ENCODE data around the gene GPATCH8. TPM values are rescaled to one million over a fixed set of nuclear protein-coding genes. Genes with fewer than 3 reads are reported as not detected.
A peak's percentile ranks its signal among the peaks of the same experiment; 100 is the strongest.
"Not testable (repeated sequence)": the region's sequence is repeated elsewhere in the genome, so short reads cannot be mapped to it uniquely, and the experiment has no call there.

GPATCH8 gene
- total RNA-seq, 2 experiments from 2014 or later: 31.5 to 31.7 TPM

GRCh38 chr17:44375196-44376017 lies 127.8 kb downstream of the GPATCH8 start:
- Mint-ChIP-seq H3K36me3 (ENCODE audit: low read depth) (no peaks in the 10 kb centered on the region), H3K4me1 (ENCODE audit: low read depth) (no peaks in the 10 kb centered on the region), H3K27ac (no peak overlapping the region), H3K9me3 (no peaks in the 10 kb centered on the region), H3K27me3 (ENCODE audit: low read depth) (peaks cover 23% of the 10 kb centered on the region), H3K4me3 (no peak overlapping the region)
- intact Hi-C loops (cut with micrococcal nuclease): no loop called here
- DNase-seq: no peak
- CTCF ChIA-PET: interaction anchor here (0.6 to 1.7 kb wide), 9 partner anchors 11 to 166 kb away, joined by 3 to 7 read pairs (median 3); partner anchors contain the start of gene ITGA2B

- Mint-ChIP-seq H3K27me3 (ENCODE audit: low read depth) (peaks cover 23% of the 10 kb centered on the region), H3K36me3 (ENCODE audit: low read depth) (no peaks in the 10 kb centered on the region), H3K9me3 (no peaks in the 10 kb centered on the region), H3K4me3 (no peak overlapping the region), H3K4me1 (ENCODE audit: low read depth) (peaks cover 2% of the 10 kb centered on the region), H3K27ac (no peak overlapping the region)
- no peak for DNase-seq
- intact Hi-C loops (cut with micrococcal nuclease): no loop called here
- CTCF ChIA-PET: interaction anchor here (0.6 to 1.4 kb wide), 3 partner anchors 15 to 237 kb away, joined by 3 read pairs; partner anchors contain the start of gene ITGA2B
Measured at GRCh38 chr17:44374306-44375195, 128.7 kb downstream of the GPATCH8 start.

- DNase-seq: no peak
- Mint-ChIP-seq H3K27me3 (ENCODE audit: low read depth) (peaks cover 30% of the 10 kb centered on the region), H3K9me3 (no peaks in the 10 kb centered on the region), H3K27ac (no peak overlapping the region), H3K4me1 (ENCODE audit: low read depth) (peaks cover 5% of the 10 kb centered on the region), H3K4me3 (no peak overlapping the region), H3K36me3 (ENCODE audit: low read depth) (no peaks in the 10 kb centered on the region)
- CTCF ChIA-PET: interaction anchor here (1.6 kb wide), 1 partner anchor 9 kb away, joined by 6 read pairs; the partner anchor contains the start of gene FAM171A2
- intact Hi-C loops (cut with micrococcal nuclease): no loop called here
Measured at GRCh38 chr17:44372036-44372435, 131.2 kb downstream of the GPATCH8 start.

GRCh38 chr17:44369414-44370023 lies 133.7 kb downstream of the GPATCH8 start:
- CTCF ChIA-PET: interaction anchor here (0.7 to 1.0 kb wide), 3 partner anchors 11 to 163 kb away, joined by 3 to 4 read pairs (median 3); no protein-coding TSS in a partner anchor

GRCh38 chr17:44368391-44369243 lies 134.6 kb downstream of the GPATCH8 start:
- H3K27me3 Mint-ChIP-seq (ENCODE audit: low read depth): peaks cover 28% of the 10 kb centered on the region
- H3K36me3 Mint-ChIP-seq (ENCODE audit: low read depth); H3K27ac Mint-ChIP-seq; H3K4me3 Mint-ChIP-seq; intact Hi-C loops (cut with micrococcal nuclease); DNase-seq; H3K4me1 Mint-ChIP-seq (ENCODE audit: low read depth); H3K9me3 Mint-ChIP-seq: not testable (repeated sequence)
- CTCF ChIA-PET: interaction anchor here (0.7 to 2.4 kb wide), 3 partner anchors 12 to 23 kb away, joined by 3 to 5 read pairs (median 3); no protein-coding TSS in a partner anchor

More at GRCh38 chr17:44369414-44370023, 133.7 kb downstream of the GPATCH8 start:
- H3K4me1 Mint-ChIP-seq (ENCODE audit: low read depth); H3K9me3 Mint-ChIP-seq; intact Hi-C loops (cut with micrococcal nuclease); H3K27ac Mint-ChIP-seq; H3K36me3 Mint-ChIP-seq (ENCODE audit: low read depth): not testable (repeated sequence)
- H3K27me3 Mint-ChIP-seq (ENCODE audit: low read depth): peaks cover 31% of the 10 kb centered on the region
- peak; percentile 40 for DNase-seq
- H3K4me3 Mint-ChIP-seq: peak overlapping the region; percentile 44

- Mint-ChIP-seq H3K9me3 (no peaks in the 10 kb centered on the region), H3K4me1 (ENCODE audit: low read depth) (peaks cover 5% of the 10 kb centered on the region), H3K27ac (no peak overlapping the region), H3K27me3 (ENCODE audit: low read depth) (peaks cover 28% of the 10 kb centered on the region), H3K4me3 (no peak overlapping the region), H3K36me3 (ENCODE audit: low read depth) (no peaks in the 10 kb centered on the region)
- CTCF ChIA-PET: interaction anchor here (0.7 to 2.4 kb wide), 4 partner anchors 11 to 321 kb away, joined by 3 to 5 read pairs (median 4); no protein-coding TSS in a partner anchor
- intact Hi-C loops (cut with micrococcal nuclease): no loop called here
- DNase-seq: no peak
Measured at GRCh38 chr17:44367231-44367979, 135.8 kb downstream of the GPATCH8 start.

- CTCF ChIA-PET: interaction anchor here (0.6 to 1.3 kb wide), 3 partner anchors 13 to 155 kb away, joined by 3 to 5 read pairs (median 5); no protein-coding TSS in a partner anchor
- peaks cover 18% of the 10 kb centered on the region for H3K27me3 Mint-ChIP-seq (ENCODE audit: low read depth)
- H3K9me3 Mint-ChIP-seq; H3K27ac Mint-ChIP-seq; DNase-seq; intact Hi-C loops (cut with micrococcal nuclease); H3K4me3 Mint-ChIP-seq; H3K4me1 Mint-ChIP-seq (ENCODE audit: low read depth); H3K36me3 Mint-ChIP-seq (ENCODE audit: low read depth): not testable (repeated sequence)
Measured at GRCh38 chr17:44365051-44365450, 138.2 kb downstream of the GPATCH8 start.

- DNase-seq: peak; percentile 66
- H3K27me3 Mint-ChIP-seq (ENCODE audit: low read depth): peaks cover 15% of the 10 kb centered on the region
- no peaks in the 10 kb centered on the region for H3K36me3 Mint-ChIP-seq (ENCODE audit: low read depth)
- H3K27ac Mint-ChIP-seq: no peak within 1 kb of the TSS
- peak within 1 kb of the TSS; percentile 63 for H3K4me3 Mint-ChIP-seq
- peaks cover 4% of the 10 kb centered on the region for H3K4me1 Mint-ChIP-seq (ENCODE audit: low read depth)
- CTCF ChIA-PET: interaction anchor here (0.6 to 2.6 kb wide), 11 partner anchors 9 to 177 kb away, joined by 3 to 13 read pairs (median 4); partner anchors contain the start of gene TMUB2
- intact Hi-C loops (cut with micrococcal nuclease): no loop called here
- no peaks in the 10 kb centered on the region for H3K9me3 Mint-ChIP-seq
Measured at GRCh38 chr17:44363613-44364159, 139.5 kb downstream of the GPATCH8 start, which contains the start of gene FAM171A2. Gene FAM171A2, minus strand, starts transcription at chr17:44363853. Its CDS starts 139 bp downstream, at chr17:44363714.

GRCh38 chr17:44362949-44363612 lies 140.1 kb downstream of the GPATCH8 start:
- peaks cover 15% of the 10 kb centered on the region for H3K27me3 Mint-ChIP-seq (ENCODE audit: low read depth)
- no peaks in the 10 kb centered on the region for H3K36me3 Mint-ChIP-seq (ENCODE audit: low read depth)
- DNase-seq: no peak
- H3K4me3 Mint-ChIP-seq: peak overlapping the region; percentile 63
- no peaks in the 10 kb centered on the region for H3K9me3 Mint-ChIP-seq
- CTCF ChIA-PET: interaction anchor here (0.6 to 2.6 kb wide), 11 partner anchors 9 to 177 kb away, joined by 3 to 13 read pairs (median 4); partner anchors contain the start of gene TMUB2
- H3K4me1 Mint-ChIP-seq (ENCODE audit: low read depth): peaks cover 4% of the 10 kb centered on the region
- intact Hi-C loops (cut with micrococcal nuclease): no loop called here
- no peak overlapping the region for H3K27ac Mint-ChIP-seq

- no peaks in the 10 kb centered on the region for H3K36me3 Mint-ChIP-seq (ENCODE audit: low read depth)
- intact Hi-C loops (cut with micrococcal nuclease): no loop called here
- no peak overlapping the region for H3K4me3 Mint-ChIP-seq
- CTCF ChIA-PET: interaction anchor here (1.1 to 2.6 kb wide), 3 partner anchors 13 to 105 kb away, joined by 3 to 13 read pairs (median 5); no protein-coding TSS in a partner anchor
- H3K4me1 Mint-ChIP-seq (ENCODE audit: low read depth): peaks cover 4% of the 10 kb centered on the region
- H3K27ac Mint-ChIP-seq: no peak overlapping the region
- peaks cover 15% of the 10 kb centered on the region for H3K27me3 Mint-ChIP-seq (ENCODE audit: low read depth)
- no peak for DNase-seq
- no peaks in the 10 kb centered on the region for H3K9me3 Mint-ChIP-seq
Measured at GRCh38 chr17:44362459-44362948, 140.7 kb downstream of the GPATCH8 start.

All from activated naive CD4-positive, alpha-beta T cell treated with anti-CD3 and anti-CD28 coated beads for 36 hours (primary cell).